T-helper 1 cell (primary cell): Measurements from ENCODE around the gene FER1L5.
A peak's percentile ranks its signal among the peaks of the same experiment; 100 is the strongest.

Experiments used
- DNase-seq, 5 donors: peaks; one replicate each; pipeline ENCODE4 v3.0.0-alpha.2; 2012 to 2020

Gene FER1L5

DNA sequence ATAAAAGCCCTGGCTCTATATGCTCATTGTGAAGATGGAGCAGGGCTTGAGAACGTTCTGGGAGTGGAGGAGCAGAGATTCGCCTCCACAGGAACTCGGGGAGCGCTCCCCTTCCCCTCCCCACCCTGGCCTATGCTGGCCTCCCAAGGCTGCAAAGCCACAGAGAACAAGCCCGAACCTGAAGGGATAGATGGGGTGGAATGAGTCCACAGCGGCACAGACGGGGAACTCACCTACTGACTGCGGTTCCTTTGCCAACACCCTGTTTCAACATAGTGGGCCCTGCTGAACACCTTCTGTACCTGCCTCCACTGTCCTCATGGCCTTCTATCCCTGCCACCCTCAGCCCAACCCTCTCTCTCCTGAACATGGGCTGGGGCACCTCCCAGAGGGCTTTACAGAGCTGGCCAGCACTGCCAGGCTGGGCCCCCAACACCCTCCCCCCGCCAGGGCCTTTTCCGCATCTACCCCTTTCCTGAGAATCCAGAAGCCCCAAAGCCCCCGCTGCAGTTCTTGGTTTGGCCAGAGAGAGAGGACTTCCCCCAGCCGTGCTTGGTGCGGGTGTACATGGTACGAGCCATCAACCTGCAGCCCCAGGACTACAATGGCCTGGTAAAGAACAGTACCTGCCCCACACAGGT, 55.8 kb downstream of the FER1L5 start:
- DNase-seq = no peak

DNA sequence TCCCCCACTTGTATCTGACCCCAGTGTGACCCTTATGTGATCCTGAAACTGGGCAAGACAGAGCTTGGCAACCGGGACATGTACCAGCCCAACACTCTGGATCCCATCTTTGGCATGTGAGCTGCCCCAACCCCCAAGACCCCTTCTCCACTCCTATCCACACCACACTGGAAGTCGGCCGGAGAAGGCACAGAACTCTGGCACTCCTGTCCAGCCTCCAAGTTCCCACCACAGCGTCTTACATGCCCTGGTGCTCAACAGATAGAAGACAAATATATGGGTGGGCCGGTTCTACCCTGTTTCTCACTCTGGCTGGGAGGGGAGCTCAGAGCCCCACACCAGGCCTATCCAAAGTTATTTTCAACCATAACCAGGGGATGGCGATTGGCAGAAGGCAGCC, 56.5 kb downstream of the FER1L5 start:
- DNase-seq = no peak

DNA sequence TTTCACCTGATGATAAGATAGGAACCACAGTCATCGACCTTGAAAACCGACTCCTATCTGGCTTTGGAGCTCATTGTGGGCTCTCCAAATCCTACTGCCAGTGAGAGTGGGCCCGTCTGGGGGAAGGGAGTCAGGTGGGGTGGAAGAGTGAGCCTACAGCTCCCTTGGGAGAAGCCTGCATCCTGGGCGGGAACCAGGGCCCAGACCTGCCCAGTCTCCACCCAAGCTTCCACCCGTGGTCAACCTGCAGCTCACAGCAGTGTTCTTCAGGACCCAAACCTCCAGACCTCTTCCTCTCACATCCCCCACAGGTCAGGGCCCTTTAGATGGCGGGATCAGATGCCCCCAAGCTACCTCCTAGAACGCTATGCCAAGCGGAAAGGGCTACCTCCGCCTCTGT, 57.1 kb downstream of the FER1L5 start:
- DNase-seq = no peak

DNA sequence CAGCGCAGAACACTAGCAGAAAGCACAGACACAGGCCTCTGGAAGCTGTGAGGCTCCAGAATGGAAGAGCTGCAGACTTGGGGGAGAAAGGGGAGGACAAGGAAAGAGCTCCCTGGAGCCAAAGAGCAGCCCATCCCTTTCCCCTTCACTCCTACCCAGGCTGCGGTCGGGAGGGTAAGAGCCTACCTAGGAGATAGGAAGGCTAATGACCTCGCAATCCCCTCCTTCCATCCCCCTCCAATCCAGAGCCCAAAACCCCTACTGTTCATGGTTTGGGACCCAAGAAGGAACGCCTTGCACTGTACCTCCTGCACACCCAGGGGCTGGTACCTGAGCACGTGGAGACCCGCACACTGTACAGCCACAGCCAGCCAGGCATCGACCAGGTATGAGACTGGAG, 57.5 kb downstream of the FER1L5 start:
- DNase-seq = no peak

DNA sequence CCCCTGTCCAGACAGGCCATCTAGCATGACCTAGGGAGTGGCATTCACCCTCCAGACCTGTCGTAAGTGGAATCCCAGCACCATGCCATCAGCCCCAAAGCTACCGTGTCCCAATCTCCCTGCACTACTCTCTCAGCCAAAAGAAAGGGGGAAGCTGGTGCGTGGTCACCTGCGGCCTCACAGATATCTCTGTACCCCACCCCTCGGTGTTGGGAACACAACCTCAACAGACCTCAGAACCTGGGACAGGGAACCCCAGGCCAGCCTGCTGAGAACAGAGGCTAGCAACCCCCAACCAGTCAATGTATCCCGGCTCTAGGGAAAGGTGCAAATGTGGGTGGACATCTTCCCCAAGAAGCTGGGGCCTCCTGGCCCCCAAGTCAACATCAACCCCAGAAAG, 59.1 kb downstream of the FER1L5 start:
- no peak for DNase-seq

DNA sequence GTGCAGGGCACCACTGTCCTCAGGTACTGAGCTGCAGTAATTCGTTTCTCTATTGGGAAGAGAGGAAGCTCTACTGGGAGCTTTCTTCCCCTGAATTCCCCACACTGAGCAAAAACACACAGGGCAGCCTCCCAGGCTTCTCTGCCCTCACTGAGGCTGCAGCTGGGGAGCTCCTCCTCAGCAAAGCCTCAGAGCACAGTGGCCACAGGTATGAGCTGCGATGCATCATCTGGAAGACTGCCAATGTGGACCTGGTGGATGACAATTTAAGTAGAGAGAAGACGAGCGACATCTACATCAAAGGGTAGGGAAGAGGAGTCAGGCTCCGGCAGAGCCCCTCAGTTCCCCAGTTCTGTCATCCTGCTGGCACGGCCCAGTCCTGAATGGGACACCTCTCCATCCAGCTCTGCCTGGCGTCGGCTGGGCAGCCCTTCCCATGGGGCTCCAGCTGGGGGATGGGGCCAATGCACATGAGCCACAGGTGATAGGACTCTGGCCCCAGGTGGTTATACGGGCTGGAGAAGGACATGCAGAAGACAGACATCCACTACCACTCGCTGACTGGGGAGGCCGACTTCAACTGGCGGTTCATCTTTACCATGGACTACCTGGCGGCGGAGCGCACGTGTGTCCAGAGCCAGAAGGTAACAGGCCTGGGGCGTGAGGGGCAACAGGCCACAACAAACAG, 59.7 kb downstream of the FER1L5 start:
- no peak for DNase-seq

DNA sequence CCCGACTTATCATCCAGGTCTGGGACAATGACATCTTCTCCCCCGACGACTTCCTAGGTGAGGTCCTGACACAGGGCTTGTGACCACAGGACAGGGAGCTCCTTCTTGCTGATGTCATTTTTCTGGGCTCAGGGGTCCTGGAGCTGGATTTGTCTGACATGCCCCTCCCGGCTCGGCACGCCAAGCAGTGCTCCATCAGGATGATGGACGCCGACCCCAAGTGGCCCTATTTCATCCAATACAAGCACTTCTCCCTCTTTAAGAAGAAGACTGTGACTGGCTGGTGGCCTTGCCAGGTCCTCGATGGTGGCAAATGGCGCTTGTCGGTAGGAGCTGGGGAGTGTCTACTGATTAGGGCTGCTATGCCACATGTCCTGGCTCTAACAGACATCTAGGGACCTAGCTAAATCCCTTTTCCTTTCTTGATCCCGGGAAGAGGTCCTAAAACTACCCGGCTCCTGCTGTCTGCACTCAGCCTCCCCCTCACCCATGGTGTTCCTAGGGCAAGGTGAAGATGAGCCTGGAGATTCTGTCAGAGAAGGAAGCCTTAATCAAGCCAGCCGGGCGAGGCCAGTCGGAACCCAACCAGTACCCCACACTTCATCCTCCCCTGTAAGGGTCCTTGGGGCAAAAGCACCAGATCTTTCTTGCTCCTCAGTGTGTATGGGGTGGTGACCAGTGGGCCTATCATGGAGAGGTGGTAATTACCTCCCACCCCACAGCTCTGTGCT, 60.6 kb downstream of the FER1L5 start:
- no peak for DNase-seq

DNA sequence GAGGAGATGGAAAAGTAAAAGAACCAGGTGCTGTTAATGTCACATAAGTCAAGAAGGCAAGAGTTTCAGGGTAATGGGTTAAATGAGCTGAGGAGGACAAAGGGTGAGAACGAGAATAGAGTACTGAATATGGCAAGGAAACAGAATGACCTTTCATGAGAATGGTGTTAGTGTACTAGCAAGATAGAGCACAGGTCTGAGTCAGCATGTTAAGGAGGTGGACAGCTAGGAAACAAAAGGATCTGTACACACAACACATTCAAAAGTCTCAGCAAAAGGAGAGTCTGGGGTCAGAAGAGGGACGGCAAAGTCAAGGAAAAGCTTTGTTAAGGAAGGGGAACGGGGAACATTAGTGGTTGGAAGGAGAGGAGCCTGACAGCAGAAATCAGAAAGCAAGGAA, 68.4 kb downstream of the FER1L5 start:
- DNase-seq = no peak

DNA sequence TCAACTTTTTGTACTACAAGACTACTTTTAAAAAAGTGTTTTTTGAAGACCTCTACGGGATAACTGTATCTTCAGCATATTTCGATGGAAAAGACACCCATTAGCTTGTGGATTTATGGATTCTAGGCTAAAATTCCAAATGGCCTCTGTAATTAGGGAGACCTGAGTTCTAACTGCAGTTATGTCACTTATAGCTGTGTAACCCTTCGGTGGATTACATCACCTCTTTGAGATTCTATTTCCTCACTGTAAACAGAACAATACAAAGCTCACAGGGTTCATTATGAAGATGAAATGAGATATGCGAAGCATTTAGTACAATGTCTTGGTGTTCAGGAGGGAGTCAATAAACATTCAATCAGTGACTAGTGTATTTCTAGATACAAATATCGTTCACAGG, 73.1 kb downstream of the FER1L5 start:
- no peak for DNase-seq

DNA sequence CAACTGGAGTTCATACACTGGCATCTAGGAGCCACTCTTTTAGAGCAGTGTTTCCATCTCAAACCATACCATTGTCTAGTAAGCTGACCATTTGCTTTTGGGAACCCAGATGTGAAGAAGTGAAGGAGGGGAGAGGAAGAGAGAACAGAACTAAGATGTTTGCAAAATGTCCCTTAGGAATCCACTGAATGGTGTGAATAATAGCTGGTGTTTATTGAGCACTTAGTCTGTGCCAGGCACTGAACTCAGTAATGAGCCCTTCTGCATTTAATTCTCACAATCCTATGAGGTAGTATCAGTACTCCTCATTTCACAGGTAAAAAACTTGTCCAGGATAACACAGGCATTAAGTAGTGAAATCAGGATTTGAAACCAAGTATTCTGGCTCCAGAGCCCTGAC, 73.8 kb downstream of the FER1L5 start:
- no peak for DNase-seq

DNA sequence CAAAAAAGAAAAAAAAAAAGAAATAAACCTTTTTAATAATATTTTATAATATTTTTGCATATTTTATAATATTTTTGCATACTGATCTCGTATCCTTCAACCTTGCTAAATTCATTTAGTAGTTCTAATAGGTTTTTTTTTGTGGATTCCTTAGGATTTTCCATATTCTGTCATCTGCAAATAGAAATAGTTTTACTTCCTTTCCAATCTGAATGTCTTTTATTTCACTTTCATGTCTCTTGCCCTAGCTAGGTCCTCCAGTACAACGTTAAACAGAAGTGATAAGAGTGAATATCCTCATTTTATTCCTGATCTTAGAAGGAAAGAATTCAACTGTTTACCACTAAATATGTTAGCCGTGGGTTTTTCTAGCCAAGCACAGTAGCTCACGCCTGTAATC, 83.6 kb downstream of the FER1L5 start:
- DNase-seq = no peak

DNA sequence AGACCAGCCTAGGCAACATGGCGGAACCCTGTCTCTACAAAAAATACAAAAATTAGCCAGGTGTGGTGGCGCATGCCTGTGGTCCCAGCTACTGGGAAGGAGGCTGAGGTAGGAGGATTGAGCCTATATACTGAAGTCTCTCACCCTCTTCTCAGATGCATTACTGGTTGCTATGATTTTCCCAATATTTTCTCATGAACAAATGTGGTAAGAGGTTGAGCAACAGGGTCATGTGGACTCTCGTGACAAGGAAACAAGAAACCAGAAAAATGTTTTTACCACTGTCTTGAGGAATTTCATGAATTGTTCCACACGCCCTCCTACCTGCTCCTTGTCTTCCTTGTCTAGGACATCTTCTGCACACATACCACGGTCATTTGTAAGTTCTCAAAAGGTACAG, 84.9 kb downstream of the FER1L5 start:
- DNase-seq = no peak

DNA sequence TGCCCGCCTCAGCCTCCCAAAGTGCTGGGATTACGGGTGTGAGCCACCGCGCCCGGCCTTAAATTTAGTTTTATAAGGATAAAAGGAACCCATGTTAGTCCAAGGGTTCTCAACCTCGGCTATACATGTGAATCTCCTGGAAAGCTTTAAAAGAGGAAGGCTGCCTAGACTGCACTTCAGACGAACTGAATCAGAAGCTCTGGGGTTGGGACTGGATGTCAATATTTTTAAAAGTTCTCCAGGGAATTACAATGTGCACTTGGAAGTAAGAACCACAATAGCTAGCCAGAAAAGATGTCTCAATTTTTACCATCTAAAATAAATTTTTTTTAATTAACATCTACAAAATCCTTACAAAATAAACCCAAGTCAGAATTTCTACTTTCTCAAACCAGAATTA, 87.2 kb downstream of the FER1L5 start:
- DNase-seq = no peak

DNA sequence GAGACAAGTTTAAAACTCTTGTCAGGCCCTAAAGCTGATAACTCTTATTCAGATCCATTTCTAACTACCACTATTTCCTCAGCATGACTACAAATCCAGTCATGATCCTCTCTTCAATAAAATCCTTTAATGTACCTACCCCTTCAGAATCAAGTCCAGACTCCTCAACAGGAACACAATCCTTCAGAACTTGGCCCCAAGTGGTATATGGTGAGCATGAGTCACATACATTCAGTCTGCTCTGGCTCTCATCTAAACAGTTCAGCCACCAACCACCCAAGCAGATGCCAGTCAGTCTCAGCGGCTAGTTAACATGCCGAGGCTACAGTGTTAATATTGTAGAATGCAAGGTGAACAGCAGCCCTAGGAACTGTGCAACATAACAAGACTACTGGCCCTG, 87.6 kb downstream of the FER1L5 start:
- no peak for DNase-seq

DNA sequence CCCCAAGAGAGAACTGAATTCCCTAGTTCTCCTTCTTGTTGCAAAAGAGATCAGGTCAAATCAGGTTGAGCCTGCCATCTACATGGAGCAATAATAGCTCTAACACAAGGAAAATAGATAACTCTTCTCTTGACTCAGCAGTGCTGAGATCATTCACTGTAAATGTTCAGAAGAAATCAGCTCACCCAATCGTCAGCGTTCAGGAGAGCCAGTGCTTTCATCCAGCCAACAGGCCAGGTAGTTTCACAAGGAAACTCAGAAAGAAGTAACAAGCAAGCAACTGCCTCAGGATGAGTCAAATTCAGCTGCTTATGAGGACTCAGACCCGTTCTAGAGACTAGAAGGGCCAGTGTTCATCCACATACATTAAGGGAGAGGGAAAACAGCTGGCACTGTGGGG, 91.4 kb downstream of the FER1L5 start:
- no peak for DNase-seq

DNA sequence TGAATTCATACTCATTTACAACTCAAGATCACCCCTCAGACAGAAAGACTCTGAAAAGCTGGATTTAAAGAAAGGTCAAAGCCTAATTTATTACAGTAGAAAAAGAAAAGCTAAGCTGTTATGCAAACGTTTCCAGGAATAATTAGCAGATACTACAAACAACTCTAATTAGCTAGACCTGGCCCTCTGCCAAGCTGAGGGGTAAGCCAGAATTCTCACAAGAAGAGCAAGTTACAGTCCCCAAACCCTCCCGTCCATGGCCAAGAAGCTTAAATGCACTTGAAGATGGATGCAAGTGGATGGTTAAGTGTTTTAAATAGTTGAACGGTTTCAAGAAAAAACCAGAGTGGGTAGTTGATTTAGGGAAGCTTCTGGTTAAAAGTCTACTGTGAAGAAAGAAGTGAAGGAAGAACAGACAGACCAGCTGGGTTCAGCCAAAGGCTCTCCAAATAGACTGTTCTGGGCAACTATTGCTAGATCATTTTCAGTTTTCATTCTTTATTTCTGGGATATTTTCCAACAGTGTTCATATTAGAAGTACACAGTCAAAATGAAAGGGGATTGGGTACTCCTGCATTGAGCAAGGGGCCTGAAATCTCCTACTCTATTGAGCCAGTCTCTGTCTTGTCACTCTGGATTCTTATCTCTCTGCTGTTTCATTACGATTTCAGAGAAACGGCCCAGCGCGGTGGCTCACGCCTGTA, 92.5 kb downstream of the FER1L5 start:
- DNase-seq = no peak

DNA sequence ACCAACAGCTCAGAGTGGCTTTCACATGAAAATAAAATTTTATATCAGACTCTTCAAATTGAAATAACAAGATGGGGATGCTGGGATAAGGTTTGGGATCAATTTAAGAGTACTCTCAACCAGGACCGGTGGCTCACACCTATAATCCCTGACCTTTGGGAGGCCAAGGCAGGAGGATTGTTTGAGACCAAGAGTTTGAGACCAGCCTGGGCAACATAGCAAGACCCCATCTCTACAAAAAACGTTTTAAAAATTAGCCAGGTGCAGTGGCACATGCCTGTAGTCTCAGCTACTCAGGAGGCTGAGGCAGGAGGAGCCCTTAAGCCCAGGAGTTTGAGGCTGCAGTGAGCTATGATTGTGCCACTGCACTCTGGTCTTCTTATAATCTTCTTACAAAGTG, 94.7 kb downstream of the FER1L5 start:
- DNase-seq = no peak

DNA sequence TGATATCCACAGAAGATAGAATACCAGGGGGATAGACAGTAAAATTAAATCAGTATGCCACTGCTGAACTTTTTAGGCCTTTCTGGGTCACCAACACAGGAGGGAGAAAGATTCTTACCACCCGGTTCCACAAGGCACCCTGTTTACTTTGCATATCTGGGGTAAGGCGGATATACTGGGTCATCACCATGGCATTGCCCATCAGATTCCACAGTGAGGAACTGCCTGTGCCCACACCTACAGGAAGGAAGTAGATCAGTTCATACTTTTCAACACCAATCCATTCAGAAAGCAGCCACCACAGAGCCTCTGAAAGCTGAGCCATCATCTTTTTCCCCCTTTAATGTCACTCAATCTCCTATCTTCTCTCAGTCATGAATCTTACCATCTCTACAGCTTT, 95.3 kb downstream of the FER1L5 start:
- no peak for DNase-seq

DNA sequence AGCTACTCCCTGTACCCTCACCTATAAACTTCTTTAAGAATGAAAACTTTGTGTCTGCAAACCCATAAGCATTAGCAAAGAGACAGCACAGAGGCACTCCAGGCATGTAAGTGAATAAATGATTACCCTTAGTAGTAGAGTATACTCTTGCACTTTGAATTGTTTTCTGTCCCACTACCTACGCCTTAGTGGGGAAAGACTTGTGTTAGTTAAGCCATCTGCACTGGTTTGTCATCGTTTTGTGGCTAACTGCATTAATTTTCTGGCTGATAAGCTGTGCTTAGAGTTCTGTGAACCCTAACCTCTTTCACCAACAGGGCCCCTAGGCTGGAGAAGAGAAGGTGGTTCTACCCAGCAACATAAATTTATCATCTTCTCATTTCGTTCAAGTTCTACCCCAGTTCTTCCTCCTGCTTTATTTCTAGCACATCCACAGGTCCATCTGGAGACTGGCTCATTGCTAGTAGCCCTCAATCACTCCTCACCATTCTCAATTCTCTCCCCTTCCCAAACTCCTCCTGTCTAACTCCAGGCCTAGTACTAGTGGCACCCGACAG, 96.6 kb downstream of the FER1L5 start:
- DNase-seq = no peak

DNA sequence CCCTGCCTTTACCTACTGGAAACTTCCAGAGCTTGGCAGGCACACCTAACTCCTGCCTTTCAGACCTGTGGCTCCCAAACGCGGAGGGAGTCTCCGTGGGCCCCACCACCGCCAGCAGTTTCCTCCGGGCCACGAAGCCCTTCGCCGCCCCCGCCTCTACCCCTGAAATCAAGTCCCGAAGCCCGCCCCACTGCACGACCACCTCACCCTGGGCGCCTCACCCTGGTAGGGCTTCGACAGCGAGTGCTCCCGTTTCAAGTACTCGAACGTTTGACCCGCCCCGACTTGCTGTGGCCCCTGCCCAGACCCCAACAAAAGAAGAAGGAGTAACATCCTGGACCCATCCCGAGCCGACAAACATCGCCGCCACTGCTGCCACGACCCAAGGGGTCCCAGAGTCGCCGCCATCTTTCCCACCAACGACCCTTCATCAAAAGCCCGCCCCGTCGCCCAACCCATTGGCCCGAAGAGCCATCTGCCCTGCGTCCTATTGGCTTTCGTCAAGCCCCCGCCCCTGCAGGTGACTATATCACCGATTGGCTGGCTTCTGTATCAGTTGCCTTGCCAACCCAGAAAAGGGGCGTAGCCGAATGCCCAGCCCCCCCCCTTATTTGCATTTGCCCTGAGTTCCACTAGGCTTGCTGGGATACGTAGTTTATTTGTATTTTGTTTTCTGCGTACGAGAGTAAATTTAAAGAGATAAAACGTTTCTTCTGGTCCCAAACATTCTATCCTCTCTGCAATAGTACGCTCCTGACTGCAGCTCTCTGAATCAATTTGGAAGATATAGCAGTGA, 97.3 kb downstream of the FER1L5 start, which contains the start of gene LMAN2L:
LMAN2L (minus strand) TSS at position 432 of the 796 bp plus-strand sequence; CDS start at position 408, 24 bp downstream.
- DNase-seq = peak; percentile 92 to 98 (median 95)

DNA sequence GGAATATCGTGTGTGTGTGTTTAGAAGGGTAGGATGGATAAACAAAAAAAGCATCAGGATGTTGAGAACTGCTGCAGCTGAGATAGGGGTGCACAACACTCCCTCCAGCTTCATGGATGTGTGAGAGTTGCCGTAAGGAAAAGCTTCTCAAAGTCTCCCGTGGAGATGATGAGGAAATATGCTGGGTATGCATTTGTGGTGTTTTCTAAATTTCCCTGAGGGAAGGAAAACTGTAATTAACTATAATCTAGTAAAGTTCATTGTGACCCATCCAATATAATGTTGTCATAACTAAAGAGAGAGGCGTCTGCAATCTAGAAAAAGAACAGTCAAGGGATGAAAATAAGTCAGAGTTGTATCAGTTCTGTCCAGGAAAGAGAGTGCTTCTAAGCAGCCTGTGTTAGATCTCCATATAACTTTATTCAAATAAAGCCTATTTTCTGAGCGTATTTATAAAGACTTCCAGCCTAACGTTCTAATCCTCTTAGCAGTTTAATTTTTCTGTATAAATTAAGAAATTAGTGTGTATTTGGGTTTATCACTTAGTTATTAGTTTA, 104.6 kb downstream of the FER1L5 start:
- no peak for DNase-seq

DNA sequence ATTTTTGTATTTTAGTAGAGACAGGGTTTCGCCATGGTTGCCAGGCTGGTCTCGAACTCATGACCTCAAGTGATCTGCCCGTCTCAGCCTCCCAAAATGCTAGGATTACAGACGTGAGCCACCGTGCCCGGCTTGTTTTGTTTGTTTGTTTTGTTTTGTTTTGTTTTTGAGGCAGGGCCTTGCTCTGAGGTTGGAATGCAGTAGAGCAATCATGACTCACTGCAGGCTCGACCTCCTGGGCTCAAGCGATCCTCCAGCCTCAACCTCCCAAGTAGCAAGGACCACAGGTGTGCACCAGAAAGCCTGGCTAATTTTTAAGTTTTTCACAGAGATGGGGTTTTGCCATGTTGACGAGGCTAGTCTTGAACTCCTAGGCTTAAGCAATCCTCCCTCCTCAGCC, 109.2 kb downstream of the FER1L5 start:
- no peak for DNase-seq
